Trophoblast cell (in vitro differentiated cells and primary cell): ENCODE data around the gene SH3BGR.

Experiments
- DNase-seq, 2 donors: peaks; one replicate each; pipeline ENCODE4 v3.0.0-alpha.2; 2016
- H2AFZ ChIP-seq: 2 replicates; pipeline ENCODE4 v1.6.1; 2013; ENCODE audit warnings: low read length, moderate library complexity, mild to moderate bottlenecking; ENCODE audit not compliant: insufficient read depth, poor library complexity
- H2AK5ac ChIP-seq: 2 replicates; pipeline ENCODE4 v1.6.1; 2013; ENCODE audit warnings: mild to moderate bottlenecking, low read length
- H2BK120ac ChIP-seq: 2 replicates; pipeline ENCODE4 v1.6.1; 2013; ENCODE audit warnings: low read length, mild to moderate bottlenecking, moderate library complexity; ENCODE audit not compliant: insufficient read depth, poor library complexity
- H2BK12ac ChIP-seq: 2 replicates; pipeline ENCODE4 v1.6.1; 2013; ENCODE audit warnings: mild to moderate bottlenecking, low read length, moderate library complexity
- H2BK5ac ChIP-seq: 2 replicates; pipeline ENCODE4 v1.6.1; 2013; ENCODE audit warnings: low read length, low read depth, moderate library complexity, mild to moderate bottlenecking; ENCODE audit not compliant: poor library complexity
- H3K14ac ChIP-seq: 2 replicates; pipeline ENCODE4 v1.6.1; 2013; ENCODE audit warnings: mild to moderate bottlenecking, low read length
- H3K18ac ChIP-seq: 2 replicates; pipeline ENCODE4 v1.6.1; 2013; ENCODE audit warnings: mild to moderate bottlenecking, low read length
- H3K23ac ChIP-seq: 2 replicates; pipeline ENCODE4 v1.6.1; 2013; ENCODE audit warnings: low read length
- H3K27ac ChIP-seq: 2 replicates; pipeline ENCODE4 v1.5.1; 2013; ENCODE audit warnings: low read depth, mild to moderate bottlenecking, inconsistent platforms, low read length, moderate library complexity
- H3K27me3 ChIP-seq: 2 replicates; pipeline ENCODE4 v1.6.1; 2013; ENCODE audit warnings: inconsistent platforms, mild to moderate bottlenecking, low read length, moderate library complexity; ENCODE audit not compliant: insufficient read depth
- H3K36me3 ChIP-seq, 2 experiments: 1 replicate in 1 of 2; 2 replicates in 1 of 2; pipeline ENCODE4 v1.6.1; 2013; ENCODE audit warnings: low read length in 2 of 2, mild to moderate bottlenecking in 2 of 2, moderate library complexity in 1 of 2; ENCODE audit not compliant: insufficient read depth in 2 of 2, control insufficient read depth in 1 of 2
- H3K4ac ChIP-seq: 2 replicates; pipeline ENCODE4 v1.6.1; 2013; ENCODE audit warnings: low read depth, mild to moderate bottlenecking, low read length, moderate library complexity
- H3K4me1 ChIP-seq, 2 experiments: 1 replicate in 1 of 2; 2 replicates in 1 of 2; pipeline ENCODE4 v1.6.1; 2013; ENCODE audit warnings: low read length in 2 of 2, mild to moderate bottlenecking in 2 of 2, moderate library complexity in 1 of 2; ENCODE audit not compliant: insufficient read depth in 2 of 2, control insufficient read depth in 1 of 2
- H3K4me2 ChIP-seq: 2 replicates; pipeline ENCODE4 v1.6.1; 2013; ENCODE audit warnings: inconsistent platforms, mild to moderate bottlenecking, low read length, moderate library complexity
- H3K4me3 ChIP-seq: 2 replicates; pipeline ENCODE4 v1.5.1; 2013; ENCODE audit warnings: mild to moderate bottlenecking, low read depth, low read length, inconsistent platforms
- H3K79me1 ChIP-seq: one replicate; pipeline ENCODE4 v1.6.1; 2013; ENCODE audit warnings: low read length
- H3K79me2 ChIP-seq: 2 replicates; pipeline ENCODE4 v1.6.1; 2013; ENCODE audit warnings: low read length, mild to moderate bottlenecking; ENCODE audit not compliant: control insufficient read depth, insufficient read depth, poor library complexity
- H3K9ac ChIP-seq: 2 replicates; pipeline ENCODE4 v1.6.1; 2013; ENCODE audit warnings: mild to moderate bottlenecking, low read length
- H3K9me3 ChIP-seq: 2 replicates; pipeline ENCODE4 v1.6.1; 2013; ENCODE audit warnings: low read depth, mild to moderate bottlenecking, control low read depth, inconsistent platforms, low read length; ENCODE audit not compliant: insufficient read depth
- H4K12ac ChIP-seq: 2 replicates; pipeline ENCODE4 v1.6.1; 2013; ENCODE audit warnings: low read depth, mild to moderate bottlenecking, low read length, moderate library complexity
- H4K8ac ChIP-seq: 2 replicates; pipeline ENCODE4 v1.6.1; 2013; ENCODE audit warnings: low read depth, mild to moderate bottlenecking, low read length, moderate library complexity
- H4K91ac ChIP-seq: one replicate; pipeline ENCODE4 v1.6.1; 2013; ENCODE audit warnings: low read depth, mild to moderate bottlenecking, low read length, moderate library complexity
- WGBS: extraction: QIAGEN DNeasy Blood & Tissue Kit; methylation state at CpG from one replicate; pipeline ENCODE4 v1.1.7; 2013; ENCODE audit warnings: missing lambda C conversion rate; ENCODE audit not compliant: insufficient read length, insufficient coverage; ENCODE audit errors: extremely low coverage; 5-methylcytosine and 5-hydroxymethylcytosine counted together

The SH3BGR gene

GRCh38 chr21:39531064-39531463 lies 79.3 kb downstream of the SH3BGR start:
- Histone ChIP-seq H3K36me3 (no peaks in the 10 kb centered on the region), H3K27ac (no peak overlapping the region), H3K4ac (no peak overlapping the region), H3K9ac (no peak overlapping the region), H3K4me2 (no peak overlapping the region), H2BK12ac (no peak overlapping the region), H3K9me3 (peaks cover 2% of the 10 kb centered on the region), H3K4me1 (peaks cover 4 to 6% of the 10 kb centered on the region in 2 experiments), H2AFZ (no peak overlapping the region), H4K8ac (no peak overlapping the region), H2BK5ac (no peak overlapping the region), H4K12ac (no peak overlapping the region), H3K14ac (no peak overlapping the region), H3K27me3 (no peaks in the 10 kb centered on the region), H2AK5ac (no peak overlapping the region), H3K18ac (no peak overlapping the region), H2BK120ac (no peak overlapping the region), H3K79me2 (no peaks in the 10 kb centered on the region), H3K4me3 (no peak overlapping the region), H3K23ac (no peak overlapping the region), H3K79me1 (no peaks in the 10 kb centered on the region), H4K91ac (no peak overlapping the region)
- no CpG with 5 or more reads among the region's 8 CpGs for WGBS
- no peak for DNase-seq

DNA sequence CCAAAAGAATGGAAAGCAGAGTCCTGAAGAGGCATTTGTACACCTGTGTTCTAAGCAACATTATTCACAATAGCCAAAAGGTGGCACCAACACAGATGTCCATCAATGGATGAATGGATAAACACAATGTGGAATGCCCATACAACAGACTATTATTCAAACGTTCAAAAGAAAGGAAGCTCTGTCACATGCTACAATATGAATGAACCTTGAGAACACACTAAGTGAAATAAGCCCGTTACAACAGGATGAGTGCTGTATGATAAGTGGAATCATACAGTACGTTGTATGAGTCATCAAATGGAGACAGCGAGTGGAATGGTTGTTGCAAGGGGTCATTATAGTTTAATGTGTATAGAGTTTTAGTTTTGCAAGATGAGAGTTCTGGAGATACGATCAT lies 80.1 kb downstream of the SH3BGR start:
- H4K12ac ChIP-seq, result no peak overlapping the region
- H3K4ac ChIP-seq, result no peak overlapping the region
- H4K8ac ChIP-seq, result no peak overlapping the region
- no peak overlapping the region for H3K4me3 ChIP-seq
- H4K91ac ChIP-seq, result no peak overlapping the region
- H3K79me1 ChIP-seq, result no peaks in the 10 kb centered on the region
- no peak overlapping the region for H2AFZ ChIP-seq
- H3K27me3 ChIP-seq, result no peaks in the 10 kb centered on the region
- H3K14ac ChIP-seq, result no peak overlapping the region
- no peak overlapping the region for H3K23ac ChIP-seq
- no peaks in the 10 kb centered on the region for H3K79me2 ChIP-seq
- H2BK5ac ChIP-seq, result no peak overlapping the region
- H3K4me1 ChIP-seq, result peaks cover 4 to 6% of the 10 kb centered on the region in 2 experiments
- H2BK12ac ChIP-seq, result no peak overlapping the region
- H3K9me3 ChIP-seq, result peaks cover 2% of the 10 kb centered on the region
- H3K4me2 ChIP-seq, result no peak overlapping the region
- no peak overlapping the region for H2BK120ac ChIP-seq
- H3K36me3 ChIP-seq, result no peaks in the 10 kb centered on the region
- peak in 1 of 2 donors; percentile 8 for DNase-seq
- WGBS, result no CpG with 5 or more reads among the region's 5 CpGs
- H2AK5ac ChIP-seq, result no peak overlapping the region
- no peak overlapping the region for H3K18ac ChIP-seq
- no peak overlapping the region for H3K27ac ChIP-seq
- H3K9ac ChIP-seq, result no peak overlapping the region

GRCh38 chr21:39533545-39534380 lies 82.0 kb downstream of the SH3BGR start:
- Histone ChIP-seq H2BK120ac (no peak overlapping the region), H3K27me3 (no peaks in the 10 kb centered on the region), H3K4ac (no peak overlapping the region), H3K79me2 (no peaks in the 10 kb centered on the region), H2BK12ac (no peak overlapping the region), H4K8ac (no peak overlapping the region), H3K9me3 (peaks cover 2% of the 10 kb centered on the region), H3K14ac (no peak overlapping the region), H3K27ac (no peak overlapping the region), H3K4me3 (no peak overlapping the region), H2AK5ac (no peak overlapping the region), H4K91ac (no peak overlapping the region), H3K79me1 (no peaks in the 10 kb centered on the region), H4K12ac (no peak overlapping the region), H3K4me1 (no peaks in the 10 kb centered on the region), H3K9ac (no peak overlapping the region), H3K36me3 (no peaks in the 10 kb centered on the region), H3K4me2 (no peak overlapping the region), H2AFZ (no peak overlapping the region), H3K18ac (no peak overlapping the region), H2BK5ac (no peak overlapping the region), H3K23ac (no peak overlapping the region)
- DNase-seq, result no peak
- no CpG with 5 or more reads among the region's 6 CpGs for WGBS

- Histone ChIP-seq H3K4ac (no peak overlapping the region), H2BK12ac (no peak overlapping the region), H3K27me3 (no peaks in the 10 kb centered on the region), H3K4me2 (no peak overlapping the region), H3K23ac (no peak overlapping the region), H3K27ac (no peak overlapping the region), H3K79me2 (no peaks in the 10 kb centered on the region), H3K9me3 (peaks cover 4% of the 10 kb centered on the region), H2BK120ac (no peak overlapping the region), H2AK5ac (no peak overlapping the region), H4K91ac (no peak overlapping the region), H4K8ac (no peak overlapping the region), H2BK5ac (no peak overlapping the region), H3K4me3 (no peak overlapping the region), H3K36me3 (no peaks in the 10 kb centered on the region), H3K18ac (no peak overlapping the region), H3K79me1 (no peaks in the 10 kb centered on the region), H4K12ac (no peak overlapping the region), H3K9ac (no peak overlapping the region), H3K14ac (no peak overlapping the region), H3K4me1 (no peaks in the 10 kb centered on the region), H2AFZ (no peak overlapping the region)
- WGBS, result no CpG with 5 or more reads among the region's 15 CpGs
- no peak for DNase-seq
Observed at GRCh38 chr21:39535646-39536437, 84.1 kb downstream of the SH3BGR start.
